KG1 (cell line): Measurements from ENCODE around the gene RPS6KA5.

Experiments used
- DNase-seq: peaks from one replicate; lab custom pipeline; 2025; lab: John Stamatoyannopoulos, UW

RPS6KA5 gene

DNA sequence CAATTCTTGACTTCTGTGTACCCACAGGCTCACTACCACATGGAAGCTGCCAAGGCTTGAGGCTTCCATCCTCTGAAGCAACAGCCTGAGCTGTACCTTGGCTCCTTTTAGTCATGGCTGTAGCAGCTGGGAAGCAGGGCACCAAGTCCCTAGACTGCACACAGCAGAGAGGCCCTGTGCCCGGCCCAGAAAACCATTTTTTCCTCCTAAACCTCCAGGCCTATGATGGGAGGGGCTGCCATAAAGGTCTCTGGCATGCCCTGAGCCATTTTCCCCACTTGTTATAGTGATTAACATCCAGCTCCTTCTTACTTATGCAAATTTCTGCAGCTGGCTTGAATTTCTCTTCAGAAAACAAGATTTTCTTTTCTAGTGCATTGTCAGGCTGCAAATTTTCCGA, 121.8 kb downstream of the RPS6KA5 start:
- no peak for DNase-seq

DNA sequence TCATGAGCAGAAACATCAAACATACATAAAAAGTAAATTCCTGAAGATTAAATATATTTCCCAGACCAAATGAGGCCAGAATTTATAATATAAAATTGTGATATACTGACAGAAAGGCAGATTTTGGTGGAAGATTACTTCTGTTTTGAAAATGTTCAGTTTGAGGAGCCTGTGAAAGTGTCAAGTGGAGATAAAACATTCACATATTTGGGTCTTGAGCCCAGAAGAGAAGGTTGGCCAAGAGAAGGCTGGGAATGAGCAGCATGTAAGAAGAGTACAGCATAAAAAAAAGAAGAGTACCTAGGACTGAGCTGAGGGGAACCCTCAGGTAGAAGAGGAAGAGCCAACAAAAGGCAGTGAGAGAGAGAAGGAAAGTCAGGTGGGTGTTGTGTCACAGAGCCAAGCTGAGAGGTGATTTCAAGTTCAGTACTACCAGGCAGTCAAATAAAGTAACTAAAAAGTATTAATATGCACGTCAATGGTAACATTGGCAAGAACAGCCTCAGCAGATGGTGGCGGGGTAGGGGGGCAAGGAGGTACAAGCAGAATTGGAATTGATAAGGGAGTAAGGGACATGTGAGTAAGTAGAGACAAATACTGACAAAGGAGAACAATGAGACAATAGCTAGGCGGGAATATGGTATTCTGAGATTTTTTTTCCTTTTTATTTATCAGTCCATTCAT, 123.5 kb downstream of the RPS6KA5 start:
- DNase-seq = no peak

DNA sequence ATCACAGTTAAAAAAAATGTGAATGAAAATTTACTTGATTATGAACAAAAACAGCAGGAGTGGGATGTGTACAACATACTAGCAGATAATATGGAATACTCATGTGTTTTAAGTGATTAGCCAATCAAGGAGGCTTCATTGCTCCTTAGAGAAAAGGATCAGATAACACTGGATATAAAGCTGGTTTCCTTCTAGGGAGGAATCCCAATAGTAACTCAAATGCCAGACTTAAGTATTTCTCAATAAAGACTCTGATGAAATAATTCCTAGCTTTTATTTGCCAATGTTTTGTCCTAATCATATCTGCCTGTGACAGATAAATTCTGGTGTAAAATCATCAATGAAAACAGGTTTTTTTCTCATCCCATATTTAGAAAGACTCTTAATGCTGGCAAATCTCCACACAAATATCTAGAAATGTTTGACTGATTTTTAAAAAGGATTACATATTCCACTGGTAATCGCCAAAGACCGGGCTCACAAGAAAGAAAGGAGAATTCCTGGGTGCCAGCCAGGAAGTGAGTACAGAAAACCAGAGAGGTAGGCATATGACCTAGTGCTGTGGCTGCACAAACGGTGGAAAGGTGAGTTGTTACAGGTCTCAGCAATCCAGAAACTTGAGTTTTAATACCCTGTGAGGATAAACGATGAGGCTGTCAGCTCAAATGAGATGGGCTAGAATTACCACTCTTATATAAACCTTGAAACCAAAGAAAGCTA, 135.7 kb downstream of the RPS6KA5 start:
- DNase-seq = no peak

DNA sequence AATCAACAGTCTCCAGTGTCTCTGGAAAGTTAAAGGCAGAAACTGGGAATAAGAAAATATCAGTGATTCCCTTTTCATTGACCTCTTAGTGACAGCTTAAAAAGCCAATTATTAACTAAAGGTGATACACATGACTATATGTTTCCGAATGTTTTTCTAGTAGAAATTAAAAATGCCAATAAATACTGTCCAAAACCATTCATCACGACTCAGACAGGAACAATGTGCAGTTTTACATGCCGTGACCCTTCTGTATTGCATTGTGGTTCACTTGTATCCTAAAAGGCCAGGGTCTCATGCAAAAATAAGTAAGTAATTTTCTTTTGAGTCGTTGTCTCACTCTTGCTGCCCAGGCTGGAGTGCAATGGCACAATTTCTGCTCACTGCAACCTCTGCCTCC, 138.3 kb downstream of the RPS6KA5 start:
- no peak for DNase-seq

DNA sequence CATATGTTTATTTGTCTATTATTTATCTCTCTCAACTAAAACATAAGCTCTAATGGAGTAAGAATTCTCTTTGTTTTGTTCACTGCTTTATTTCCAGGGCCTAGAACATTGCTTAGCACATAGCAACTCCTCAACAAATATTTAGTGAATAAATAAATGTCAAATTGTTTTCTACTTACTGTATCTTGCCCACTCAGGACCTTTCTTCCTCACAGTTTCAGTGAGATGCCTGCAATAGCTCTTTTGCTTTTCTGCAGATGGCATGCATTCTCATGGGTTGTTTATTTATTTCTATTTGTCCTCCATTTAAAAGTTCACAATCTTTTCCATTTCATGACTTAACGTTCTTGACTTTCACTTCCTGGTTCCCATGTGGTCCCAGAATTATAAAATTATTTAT, 149.3 kb downstream of the RPS6KA5 start:
- no peak for DNase-seq

DNA sequence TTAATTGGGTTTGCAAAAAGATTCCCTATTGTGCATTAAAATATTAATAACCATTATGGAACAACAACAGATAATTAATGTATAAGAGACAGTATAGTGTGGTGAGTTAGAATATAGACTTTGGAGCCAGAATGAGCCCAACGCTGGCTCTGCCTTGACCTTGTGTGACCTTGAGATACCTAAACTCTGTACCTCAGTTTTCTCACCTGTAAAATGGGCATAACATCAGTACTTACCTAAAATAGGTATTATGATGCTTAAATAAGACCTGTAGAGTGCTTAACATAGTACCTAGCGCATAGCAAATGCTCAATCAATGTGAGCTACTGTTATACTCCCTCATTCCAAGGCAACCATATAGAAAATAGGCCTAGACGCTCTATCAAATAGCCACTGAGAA, 153.3 kb downstream of the RPS6KA5 start:
- DNase-seq = no peak

DNA sequence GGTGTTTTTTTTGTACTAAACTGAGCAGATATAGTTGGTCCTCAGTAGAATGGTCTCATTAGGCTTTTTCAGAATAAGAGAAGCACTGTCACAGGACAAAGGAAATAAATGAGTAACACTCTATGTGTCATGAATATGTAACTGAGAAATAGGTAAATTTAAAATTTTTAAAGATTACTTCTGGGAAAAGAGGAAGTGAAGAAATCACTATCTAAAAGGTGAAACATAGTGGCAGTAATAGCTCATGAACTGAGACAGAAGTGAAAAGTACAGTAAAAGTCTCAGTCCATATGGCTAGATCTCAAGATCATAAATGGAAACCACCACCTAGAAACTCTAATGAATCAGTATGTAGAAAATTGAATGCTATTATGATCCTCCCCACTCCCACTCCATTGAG, 154.9 kb downstream of the RPS6KA5 start:
- DNase-seq = no peak

DNA sequence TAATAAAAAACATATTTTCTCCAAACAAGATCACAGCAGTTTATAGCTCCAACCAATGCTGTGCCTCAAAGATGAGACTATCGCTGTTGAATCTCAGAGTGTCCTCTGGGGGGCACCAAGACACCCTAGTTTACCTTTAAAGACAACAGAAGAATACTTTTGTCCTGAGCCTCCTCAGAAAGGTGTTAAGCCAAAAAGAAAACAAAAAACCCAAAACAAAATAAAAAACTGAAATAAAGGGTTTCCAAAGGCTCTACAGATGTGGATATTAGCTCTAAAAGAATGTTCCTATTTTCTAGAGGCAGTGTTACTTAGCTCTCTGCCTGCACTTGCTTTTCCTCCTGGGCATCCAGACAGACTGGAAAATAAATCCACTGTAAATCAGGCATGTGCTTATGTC, 157.3 kb downstream of the RPS6KA5 start:
- no peak for DNase-seq

DNA sequence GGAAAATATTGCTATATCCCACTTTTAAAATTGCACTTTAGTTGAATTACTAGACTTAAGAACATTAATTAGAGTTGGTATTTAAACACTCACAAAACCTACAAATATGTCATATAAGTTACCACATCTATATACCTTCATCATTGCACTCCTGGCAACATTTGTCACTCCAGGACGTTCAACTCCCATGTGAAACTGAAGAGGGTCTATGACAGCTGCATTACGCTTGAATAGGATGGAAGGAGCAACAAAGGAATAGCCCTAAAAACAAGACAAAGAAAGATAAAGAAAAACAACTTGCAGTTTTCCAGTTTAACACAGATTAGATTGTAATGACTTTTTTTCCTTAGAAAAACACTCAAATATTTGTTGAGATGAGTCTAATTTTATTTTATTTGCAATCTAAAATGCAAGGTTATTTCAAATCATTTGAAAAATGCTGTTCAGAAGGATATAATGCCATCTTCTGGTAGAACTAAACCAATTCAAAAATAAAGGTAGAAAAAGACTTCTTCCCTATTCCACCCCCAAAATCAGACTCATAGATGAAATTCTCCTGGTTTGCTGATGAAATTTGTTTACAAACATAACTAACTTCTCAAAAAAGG, 159.9 kb downstream of the RPS6KA5 start:
- DNase-seq = no peak

DNA sequence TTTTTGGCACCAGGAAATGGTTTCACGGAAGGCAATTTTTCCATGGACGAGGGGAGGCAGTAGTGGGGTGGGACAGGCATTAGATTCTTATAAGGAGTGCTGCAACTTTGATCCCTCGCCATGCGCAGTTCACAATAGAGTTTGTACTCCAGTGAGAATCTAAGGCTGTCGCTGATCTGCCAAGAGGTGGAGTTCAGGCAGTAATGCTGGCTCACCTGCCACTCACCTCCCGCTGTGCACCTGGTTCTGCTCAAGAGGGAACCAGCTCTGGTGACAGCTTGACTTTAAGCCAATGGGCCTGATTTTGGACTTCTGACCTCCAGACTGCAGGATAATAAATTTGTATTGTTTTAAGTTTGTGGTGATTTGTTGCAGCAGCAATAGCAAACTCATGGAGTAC, 163.4 kb downstream of the RPS6KA5 start:
- no peak for DNase-seq

DNA sequence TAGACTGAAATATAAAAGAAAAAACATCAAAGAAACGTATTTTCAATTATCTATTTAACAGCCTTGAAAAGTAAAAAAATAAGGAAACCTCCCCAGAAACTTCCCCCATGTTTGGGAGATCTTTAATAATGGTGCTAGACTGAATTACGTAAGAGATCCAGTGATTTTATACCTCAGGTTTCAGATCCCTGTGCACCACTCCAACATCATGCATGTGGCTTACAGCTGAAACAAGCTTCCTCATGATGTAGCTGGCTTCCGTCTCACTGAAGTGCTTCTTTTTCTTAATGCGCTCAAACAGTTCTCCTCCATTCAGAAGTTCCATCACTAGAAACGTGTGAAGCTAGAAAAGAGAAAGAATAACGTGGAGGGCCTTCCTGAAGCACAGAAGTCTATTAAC, 166.2 kb downstream of the RPS6KA5 start:
- no peak for DNase-seq

DNA sequence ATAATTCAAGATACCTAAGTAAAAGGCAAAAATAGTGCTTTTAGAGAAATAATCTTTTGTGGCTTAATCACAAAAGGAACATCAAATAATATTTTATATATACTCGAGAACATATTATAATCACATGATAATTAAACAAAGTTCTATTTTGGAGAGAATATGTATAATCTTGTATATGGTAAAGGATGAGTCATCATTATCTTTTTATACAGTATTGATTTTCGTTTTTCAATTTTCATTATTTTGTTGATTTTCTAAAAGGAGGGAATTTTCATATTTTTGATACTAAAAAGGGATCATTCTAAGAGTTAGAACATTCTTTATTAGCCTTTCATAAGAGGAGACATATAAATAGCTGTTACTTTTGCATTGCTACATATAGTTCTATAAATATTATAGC, 166.9 kb downstream of the RPS6KA5 start:
- DNase-seq = no peak

DNA sequence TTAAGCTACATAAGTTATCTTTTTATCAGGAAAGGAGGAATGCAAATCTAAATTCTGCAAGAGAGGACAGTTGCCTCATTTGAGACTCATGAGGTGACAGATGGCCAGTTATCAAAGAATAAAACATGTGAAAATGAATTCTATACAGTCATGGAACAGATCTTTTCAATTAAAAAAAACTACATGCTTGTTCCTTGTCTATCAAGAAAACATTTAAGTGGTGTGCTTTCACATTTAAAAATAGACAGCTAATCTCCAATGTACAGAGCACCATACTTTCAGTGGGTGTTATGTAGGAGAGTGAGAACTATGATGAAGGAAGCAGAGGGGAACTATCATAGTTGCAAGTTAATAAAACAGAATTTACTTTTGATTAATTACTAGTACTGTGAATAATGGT, 167.5 kb downstream of the RPS6KA5 start:
- no peak for DNase-seq

DNA sequence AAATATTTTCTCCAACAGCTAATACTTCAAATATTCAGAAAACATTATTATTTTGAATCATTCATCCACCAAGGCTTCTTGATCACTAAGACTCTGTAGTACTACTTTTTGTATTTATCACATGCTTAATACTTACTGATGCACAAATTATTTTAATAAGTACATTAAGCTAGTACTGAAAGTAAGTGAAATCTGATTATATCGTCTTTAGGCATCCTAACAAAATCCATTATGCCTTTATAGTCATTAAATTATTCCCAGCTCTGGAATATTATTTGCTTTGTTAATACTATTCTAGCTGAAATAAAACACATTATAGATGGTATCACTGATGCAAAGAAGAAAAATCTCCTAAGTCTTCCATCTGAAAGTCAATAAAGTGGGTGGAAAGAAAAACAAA, 169.1 kb downstream of the RPS6KA5 start:
- DNase-seq = no peak

DNA sequence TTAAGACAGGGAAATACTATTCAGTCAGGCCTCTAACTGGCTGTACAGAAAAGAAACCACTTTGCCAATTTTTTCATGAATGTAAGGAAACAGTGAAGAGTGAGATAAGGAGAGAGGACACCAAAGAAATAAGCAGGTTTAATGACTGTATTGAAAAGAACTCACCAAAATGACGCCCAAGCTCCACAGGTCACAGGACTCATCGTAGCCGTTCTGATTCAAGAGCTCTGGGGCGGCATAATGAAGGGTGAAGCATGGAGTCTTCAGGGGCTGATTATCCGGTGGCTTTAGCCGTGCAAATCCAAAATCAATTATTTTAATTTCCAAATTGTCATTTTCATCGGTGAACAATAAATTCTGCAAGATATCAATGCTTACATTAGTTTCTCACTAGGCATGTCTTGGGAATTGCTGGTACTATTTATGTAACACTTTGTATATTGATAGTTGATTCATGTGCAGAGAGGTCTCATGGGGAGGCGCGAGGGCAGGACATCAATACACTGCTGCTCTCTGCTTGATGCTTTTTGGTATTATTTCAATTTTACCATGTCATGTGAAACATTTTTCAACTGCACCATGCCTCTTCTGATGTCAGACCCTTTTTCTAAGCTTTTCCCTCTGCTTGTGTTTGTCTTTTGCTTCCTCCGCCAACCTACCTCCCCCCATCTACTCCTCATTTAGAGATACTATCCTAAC, 170.0 kb downstream of the RPS6KA5 start:
- no peak for DNase-seq

DNA sequence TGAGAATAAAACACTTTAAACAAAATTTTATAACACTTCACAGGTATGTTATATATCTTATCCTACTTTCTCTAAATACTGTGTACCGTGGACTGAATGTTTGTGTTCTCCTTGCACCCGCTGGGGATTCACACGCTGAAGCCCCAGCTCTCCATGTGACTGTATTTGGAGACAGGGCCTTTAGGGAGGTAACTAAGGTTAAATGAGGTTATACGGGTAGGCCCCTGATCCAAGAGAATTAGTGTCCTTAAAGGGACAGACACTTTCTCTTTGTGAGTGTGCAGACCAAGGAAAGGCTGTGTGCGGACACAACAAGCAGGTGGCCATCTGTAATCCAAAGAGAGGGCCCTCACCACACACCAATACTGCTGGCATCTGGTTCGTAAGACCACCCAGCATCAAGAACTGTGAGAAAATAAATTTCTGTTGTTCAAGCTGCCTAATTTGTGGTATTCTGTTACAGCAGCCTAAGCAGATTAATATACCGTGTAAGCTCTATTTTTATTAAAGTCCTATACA, 174.1 kb downstream of the RPS6KA5 start:
- DNase-seq = no peak

DNA sequence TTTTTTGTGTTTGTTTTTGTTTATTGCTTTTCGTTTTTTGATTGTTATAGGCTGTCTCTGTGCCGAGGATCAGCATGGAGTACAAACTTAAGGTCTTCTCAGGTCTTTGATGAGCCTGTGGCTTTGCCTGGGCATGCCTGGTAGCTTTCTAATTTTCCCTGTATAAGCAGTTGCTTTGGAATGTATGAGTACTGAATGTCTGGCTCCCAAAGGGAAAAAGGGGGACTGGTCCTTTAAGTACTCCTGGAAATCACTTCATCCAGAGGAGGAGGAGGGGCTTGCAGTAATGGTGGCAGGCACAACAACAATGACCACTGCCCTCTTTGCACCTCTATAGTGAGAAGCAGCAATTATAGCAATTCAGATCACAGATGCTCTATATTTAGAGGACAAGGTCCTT, 176.7 kb downstream of the RPS6KA5 start:
- no peak for DNase-seq

DNA sequence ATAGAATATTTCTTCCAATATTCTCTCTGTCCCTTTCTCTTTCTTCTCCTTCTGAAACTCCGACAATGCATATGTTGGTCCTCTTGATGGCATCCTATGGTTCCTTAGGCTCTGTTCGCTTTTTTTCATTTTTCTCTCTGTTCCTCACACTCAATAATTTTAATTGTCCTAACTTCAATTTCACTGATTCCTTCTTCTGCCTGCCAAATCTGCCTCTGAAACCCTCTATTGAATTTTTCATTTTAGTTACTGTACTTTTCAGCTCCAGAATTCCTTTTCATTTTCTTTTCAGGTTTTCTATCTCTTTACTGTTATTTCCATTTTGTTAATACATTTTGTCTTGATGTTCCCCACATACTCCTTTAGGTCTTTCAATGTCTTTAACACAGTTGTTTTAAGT, 177.2 kb downstream of the RPS6KA5 start:
- no peak for DNase-seq

DNA sequence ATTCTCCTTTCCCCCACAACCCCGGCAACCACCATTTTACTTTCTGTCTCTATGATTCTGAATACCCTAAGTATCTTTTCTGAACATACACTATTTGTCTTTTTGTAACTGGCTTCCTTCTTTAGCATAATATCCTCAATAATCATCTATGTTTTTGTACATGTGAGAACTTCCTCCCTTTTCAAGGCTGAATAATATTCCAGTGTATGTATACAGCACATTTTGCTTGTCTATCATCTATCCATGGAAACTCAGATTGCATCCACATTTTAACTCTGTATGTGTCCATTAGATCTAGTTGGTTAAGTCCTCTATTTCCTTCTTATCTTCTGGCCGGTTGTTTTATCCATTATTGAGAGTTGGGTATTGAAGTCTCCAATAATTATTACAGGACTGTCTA, 180.2 kb downstream of the RPS6KA5 start:
- no peak for DNase-seq

DNA sequence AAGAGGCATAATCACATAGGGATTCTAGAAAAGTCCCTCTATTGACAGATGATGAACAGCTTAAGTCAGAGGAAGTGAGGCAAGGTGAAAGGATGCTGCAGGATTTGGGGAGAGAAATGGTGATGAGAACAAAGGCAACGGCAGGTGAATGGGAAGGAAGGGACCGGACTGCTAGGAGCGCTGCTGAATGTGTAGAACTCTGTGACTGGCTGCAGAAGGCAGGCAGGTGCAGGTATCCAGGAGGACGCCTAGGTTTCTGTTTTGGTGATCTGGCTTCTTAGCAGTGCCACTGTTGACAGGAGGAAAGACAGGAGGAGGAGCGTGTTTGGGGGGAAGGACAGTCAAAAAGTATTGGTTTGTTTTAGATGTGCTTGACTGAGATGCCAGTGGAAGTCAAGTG, 185.8 kb downstream of the RPS6KA5 start:
- DNase-seq = no peak

DNA sequence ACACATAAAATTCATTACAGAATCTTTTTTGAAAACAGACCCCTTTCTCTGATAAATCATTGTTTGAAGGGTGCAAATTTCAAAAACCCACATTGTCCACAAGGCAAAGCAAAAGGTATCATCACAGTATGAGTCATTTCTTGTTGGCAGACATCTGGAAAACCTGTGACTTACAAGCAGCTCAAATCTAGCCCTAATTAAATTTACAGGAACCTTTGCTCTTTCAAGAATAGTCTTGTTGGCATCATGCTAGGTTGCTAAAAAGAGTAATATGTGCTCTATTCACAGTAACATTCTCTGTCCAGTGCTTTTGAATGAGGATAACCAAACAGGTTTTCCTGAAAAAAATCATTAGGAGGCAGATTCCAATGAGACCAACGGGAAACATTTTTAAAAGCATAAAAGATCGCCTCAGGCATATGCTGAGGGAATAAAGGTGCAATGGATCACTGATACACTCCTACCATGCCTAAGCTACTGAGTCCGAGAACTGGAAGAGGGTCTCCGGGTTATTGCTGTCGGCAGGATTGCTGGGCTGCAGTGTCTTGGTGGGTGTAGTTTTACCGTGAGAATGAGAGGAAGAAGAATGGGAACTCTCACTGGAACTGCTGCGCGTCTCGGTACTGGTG, 188.7 kb downstream of the RPS6KA5 start:
- no peak for DNase-seq

DNA sequence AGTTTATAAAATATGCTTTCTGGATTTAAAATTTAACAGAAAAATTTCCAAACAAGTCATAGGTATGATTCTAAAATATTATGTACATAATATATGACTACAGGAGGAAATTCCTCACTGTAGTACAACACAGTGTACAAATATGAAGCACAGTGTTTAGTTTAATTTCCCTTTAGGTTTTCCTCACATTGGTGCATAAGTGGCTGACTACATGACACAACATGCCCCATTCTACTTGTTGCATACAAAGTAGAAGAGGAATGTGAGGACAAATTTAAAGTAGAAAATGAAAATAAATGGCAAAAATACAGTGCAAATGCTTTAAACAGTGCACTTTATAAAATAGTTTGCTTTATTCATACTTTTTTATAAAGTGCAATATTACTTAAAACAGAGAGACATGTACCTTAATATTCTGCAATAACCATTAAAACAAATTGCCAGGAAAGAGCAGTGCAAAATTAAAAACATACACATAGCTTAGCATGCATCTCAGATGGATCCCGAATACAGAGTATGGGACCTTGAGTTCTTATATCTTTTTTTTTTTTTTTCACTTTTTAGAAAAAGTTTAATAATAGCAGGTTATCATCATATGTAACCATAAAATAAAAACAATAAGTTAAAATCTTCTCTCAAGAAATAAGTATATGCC, 189.4 kb downstream of the RPS6KA5 start:
- DNase-seq = no peak
